Stomach (tissue), 9 donors: Measurements from ENCODE around the gene ANKRD49. TPM values are rescaled to one million over a fixed set of nuclear protein-coding genes. Genes with fewer than 3 reads are reported as not detected.
A peak's percentile ranks its signal among the peaks of the same experiment; 100 is the strongest.

Experiments
- DNase-seq, 2 donors: peaks; one replicate each; pipeline versions ENCODE4 v3.0.0 to v3.0.0-alpha.2; 2013 to 2019
- H3K27ac ChIP-seq, 5 donors: fragments of 200-600 bp in 4 of 5; sonication (generic) in 4 of 5; one replicate each; pipeline ENCODE4 v1.5.1; 2013 to 2019; ENCODE audit warnings: mild to moderate bottlenecking in 1 of 5, moderate library complexity in 1 of 5
- H3K27me3 ChIP-seq, 3 donors: fragments of 200-600 bp; sonication (generic); one replicate each; pipeline ENCODE4 v1.5.1; 2017 to 2019; ENCODE audit warnings: mixed run types in 1 of 3
- H3K36me3 ChIP-seq, 4 donors: fragments of 200-600 bp; sonication (generic); 1 replicate in 3 of 4; 2 replicates in 1 of 4; pipeline ENCODE4 v1.5.1; 2016 to 2019
- H3K4me1 ChIP-seq, 4 donors: fragments of 200-600 bp; sonication (generic); one replicate each; pipeline ENCODE4 v1.5.1; 2016 to 2019
- H3K4me3 ChIP-seq, 4 donors: fragments of 200-600 bp; sonication (generic) in 3 of 4; one replicate each; pipeline ENCODE4 v1.5.1; 2016 to 2019; ENCODE audit warnings: mild to moderate bottlenecking in 1 of 4
- H3K9me3 ChIP-seq, 4 donors: fragments of 200-600 bp; sonication (generic); one replicate each; pipeline ENCODE4 v1.5.1; 2016 to 2019
- EP300 ChIP-seq: sonication (generic); formaldehyde crosslinking; IDR thresholded peaks from one replicate; pipeline ENCODE4 v1.6.1; 2017; ENCODE audit warnings: antibody characterized with exemption
- POLR2A ChIP-seq, 4 donors: fragments of 450-650 bp; IDR thresholded peaks; one replicate each; pipeline ENCODE4 v1.6.1; 2016; ENCODE audit warnings: antibody characterized with exemption in 4 of 4, control low read depth in 2 of 4, mild to moderate bottlenecking in 1 of 4, moderate library complexity in 1 of 4
- POLR2AphosphoS5 ChIP-seq, 3 donors: sonication (generic); formaldehyde crosslinking; IDR thresholded peaks; one replicate each; pipeline ENCODE4 v1.6.1; 2016; ENCODE audit warnings: antibody characterized with exemption in 3 of 3
- WGBS, 5 donors: extraction: QIAGEN DNeasy Blood & Tissue Kit in 3 of 5; methylation state at CpG; one replicate each; pipeline versions ENCODE4 v1.1.5 to v1.1.7; 2013 to 2018; 5-methylcytosine and 5-hydroxymethylcytosine counted together
- intact Hi-C: fragments of 100-400 bp; cut with DNase I; formaldehyde crosslinking; loops from one replicate; pipeline ENCODE4 v1.15.1; 2023; ENCODE audit warnings: low total_unique reads
- polyA plus RNA-seq, 3 donors: library from polyadenylated mRNA; stranded (reverse); fragments of 200-250 nt; gene quantifications; one replicate each; pipeline ENCODE4 v1.2.3, GENCODE V29; 2013
- total RNA-seq, 5 donors: library from RNA; depleted of rRNA; stranded (reverse); fragments of >200 nt; gene quantifications; one replicate each; pipeline versions ENCODE4 v1.1.0 to v1.2.3, GENCODE V29; 2014 to 2016
- TF ChIP-seq, protein P1 (sequence below), 7 experiments: fragments of 450-650 bp in 4 of 7; fragments of 200-600 bp in 3 of 7; sonication (generic) in 3 of 7; IDR thresholded peaks; one replicate each; pipeline ENCODE4 v1.5.1; 2016 to 2019; ENCODE audit warnings: antibody characterized with exemption in 7 of 7, control low read depth in 2 of 7, mild to moderate bottlenecking in 1 of 7
- donor health status: healthy with polysubstance abuse.
- donor health status: Bipolar disorder and iron deficiency.
- donor health status: healthy.

The ANKRD49 gene
- total and polyA plus RNA-seq, 8 donors: 0.87 to 77.0 (median 15.8) TPM

DNA sequence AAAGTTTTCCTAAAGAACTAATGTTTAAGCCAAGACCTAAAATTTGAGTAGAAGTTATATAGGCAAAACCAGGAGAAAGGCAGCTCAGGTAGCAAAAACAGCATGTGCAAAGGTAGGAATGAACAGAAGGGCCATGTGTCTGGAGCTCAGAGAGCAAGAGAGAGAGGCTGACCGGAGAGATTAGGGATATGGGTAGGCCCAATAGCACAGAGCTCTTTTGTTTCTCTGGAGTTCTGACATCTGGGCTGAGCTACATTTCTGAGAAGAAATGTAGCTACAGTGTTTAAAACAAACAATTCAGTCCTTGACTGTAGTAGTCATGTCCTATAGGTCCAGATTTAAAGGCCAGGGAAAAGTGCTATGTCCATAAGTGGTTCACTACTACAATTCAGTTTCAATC is 22.9 kb downstream of the ANKRD49 start:
- 4 to 35% (median 30%) methylated on average over 1 of the region's 1 CpG for WGBS, 5 donors

DNA sequence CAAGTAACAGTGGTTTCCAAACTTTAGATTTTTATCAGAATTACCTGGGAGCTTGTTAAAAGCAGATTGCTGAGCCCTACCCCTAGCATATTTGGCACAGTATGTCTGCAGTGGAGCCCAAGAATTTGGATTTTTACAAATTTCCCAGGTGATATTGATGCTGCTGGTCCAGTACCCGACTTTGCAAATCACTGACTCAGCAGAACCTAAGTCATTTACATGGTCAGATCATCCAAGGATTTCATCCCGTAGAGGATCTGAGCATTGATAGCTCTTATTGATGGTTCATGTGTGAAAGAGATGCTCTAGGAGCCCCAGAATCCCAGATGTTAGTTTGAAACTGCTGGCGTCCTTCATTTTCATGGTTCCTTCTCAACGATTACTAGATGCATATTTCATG is 24.5 kb downstream of the ANKRD49 start:
- TF ChIP-seq POLR2A (IDR thresholded peaks at IDR 0.05): no peak
- no peak for TF ChIP-seq EP300
- no peak for TF ChIP-seq POLR2AphosphoS5 (IDR thresholded peaks at IDR 0.05)

More for the DNA sequence above, 22.9 kb downstream of the ANKRD49 start:
- intact Hi-C loops: loop anchor here (5.0 kb wide), 1 partner anchor 81 kb away; no protein-coding TSS in a partner anchor
- DNase-seq: no peak
- Histone ChIP-seq H3K9me3 (no peaks in the 10 kb centered on the region), H3K4me1 (peaks cover 5 to 25% (median 15%) of the 10 kb centered on the region in 4 donors), H3K27me3 (peaks cover 0 to 6% (median 0%) of the 10 kb centered on the region in 3 donors), H3K27ac (no peak overlapping the region), H3K4me3 (no peak overlapping the region), H3K36me3 (no peaks in the 10 kb centered on the region)
- TF ChIP-seq EP300: no peak

DNA sequence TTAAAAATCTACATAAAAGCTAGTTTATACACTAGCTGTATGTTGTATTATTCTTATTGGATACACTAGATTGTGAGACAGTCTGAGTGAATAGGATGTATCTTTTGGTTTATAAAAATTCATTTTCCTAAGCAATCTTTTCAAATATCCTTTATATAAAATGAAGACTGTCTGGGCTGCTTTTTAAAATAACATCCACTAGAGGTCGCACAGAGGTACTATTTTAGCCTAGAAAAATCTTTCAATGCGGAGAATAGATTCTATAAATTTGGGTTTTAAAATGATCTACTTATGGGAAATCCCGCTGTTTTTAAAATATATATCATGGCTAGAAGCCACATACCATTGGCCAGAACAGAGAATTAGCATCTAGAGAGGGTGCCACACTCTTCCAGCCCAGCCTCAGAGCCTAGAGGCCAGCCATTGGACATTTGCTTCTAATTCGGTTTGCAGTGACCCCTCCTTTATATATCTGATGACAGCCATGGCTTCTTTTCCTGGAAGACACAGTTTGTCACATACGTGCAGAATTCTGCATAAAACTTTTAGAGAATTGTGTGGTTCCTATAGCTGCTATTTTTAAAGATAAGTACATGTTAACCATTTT is 25.8 kb downstream of the ANKRD49 start:
- Histone ChIP-seq H3K27ac (no peak overlapping the region), H3K4me1 (peaks cover 0 to 7% (median 0%) of the 10 kb centered on the region in 4 donors), H3K36me3 (no peaks in the 10 kb centered on the region), H3K9me3 (no peaks in the 10 kb centered on the region), H3K27me3 (no peaks in the 10 kb centered on the region), H3K4me3 (no peak overlapping the region)
- DNase-seq: peak in 1 of 2 donors; percentile 68
- intact Hi-C loops: loop anchor here (5.0 kb wide), 1 partner anchor 78 kb away; no protein-coding TSS in a partner anchor
- WGBS, 5 donors: 1 to 13% (median 8%) methylated on average over 5 of the region's 5 CpGs
- TF ChIP-seq POLR2A (IDR thresholded peaks at IDR 0.05) (no peak), POLR2AphosphoS5 (IDR thresholded peaks at IDR 0.05) (no peak)
- TF ChIP-seq, protein P1, sequence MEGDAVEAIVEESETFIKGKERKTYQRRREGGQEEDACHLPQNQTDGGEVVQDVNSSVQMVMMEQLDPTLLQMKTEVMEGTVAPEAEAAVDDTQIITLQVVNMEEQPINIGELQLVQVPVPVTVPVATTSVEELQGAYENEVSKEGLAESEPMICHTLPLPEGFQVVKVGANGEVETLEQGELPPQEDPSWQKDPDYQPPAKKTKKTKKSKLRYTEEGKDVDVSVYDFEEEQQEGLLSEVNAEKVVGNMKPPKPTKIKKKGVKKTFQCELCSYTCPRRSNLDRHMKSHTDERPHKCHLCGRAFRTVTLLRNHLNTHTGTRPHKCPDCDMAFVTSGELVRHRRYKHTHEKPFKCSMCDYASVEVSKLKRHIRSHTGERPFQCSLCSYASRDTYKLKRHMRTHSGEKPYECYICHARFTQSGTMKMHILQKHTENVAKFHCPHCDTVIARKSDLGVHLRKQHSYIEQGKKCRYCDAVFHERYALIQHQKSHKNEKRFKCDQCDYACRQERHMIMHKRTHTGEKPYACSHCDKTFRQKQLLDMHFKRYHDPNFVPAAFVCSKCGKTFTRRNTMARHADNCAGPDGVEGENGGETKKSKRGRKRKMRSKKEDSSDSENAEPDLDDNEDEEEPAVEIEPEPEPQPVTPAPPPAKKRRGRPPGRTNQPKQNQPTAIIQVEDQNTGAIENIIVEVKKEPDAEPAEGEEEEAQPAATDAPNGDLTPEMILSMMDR (IDR thresholded peaks at IDR 0.05): peak in 4 of 7 experiments; percentile 50 to 76 (median 61)

More for the DNA sequence above, 24.5 kb downstream of the ANKRD49 start:
- Histone ChIP-seq H3K36me3 (no peaks in the 10 kb centered on the region), H3K27ac (no peak overlapping the region), H3K4me3 (no peak overlapping the region), H3K9me3 (no peaks in the 10 kb centered on the region), H3K27me3 (no peaks in the 10 kb centered on the region), H3K4me1 (peaks cover 0 to 9% (median under 1%) of the 10 kb centered on the region in 4 donors)
- DNase-seq: no peak
- 65 to 83% (median 75%) methylated on average over 4 of the region's 4 CpGs for WGBS, 5 donors
- intact Hi-C loops: loop anchor here (5.0 kb wide), 1 partner anchor 79 kb away; no protein-coding TSS in a partner anchor

DNA sequence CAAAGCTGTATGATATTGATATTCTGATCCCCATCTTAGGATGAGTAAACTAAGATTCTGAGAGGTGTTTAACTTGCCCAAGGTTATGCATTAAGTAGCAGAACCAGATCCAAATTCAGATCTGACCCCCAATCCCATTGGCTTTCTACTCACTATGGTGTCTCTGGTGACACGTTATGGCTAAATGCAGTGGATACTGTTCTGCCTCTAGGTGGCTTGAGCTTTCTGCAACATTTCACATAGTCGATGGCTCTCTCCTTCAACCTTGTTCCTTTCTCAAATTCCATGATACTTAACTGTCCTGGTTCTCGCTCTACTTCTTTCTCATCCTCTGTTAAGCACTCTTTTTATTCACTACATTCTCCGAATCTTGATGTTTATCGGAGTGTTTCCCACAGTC is 27.9 kb downstream of the ANKRD49 start:
- TF ChIP-seq EP300 (no peak), POLR2AphosphoS5 (IDR thresholded peaks at IDR 0.05) (no peak), POLR2A (IDR thresholded peaks at IDR 0.05) (no peak)
- TF ChIP-seq, protein P1 (IDR thresholded peaks at IDR 0.05): peak in 5 of 7 experiments; percentile 23 to 56 (median 39)
- H3K27ac ChIP-seq: no peak overlapping the region
- H3K9me3 ChIP-seq: no peaks in the 10 kb centered on the region
- no peak overlapping the region for H3K4me3 ChIP-seq
- H3K36me3 ChIP-seq: no peaks in the 10 kb centered on the region
- intact Hi-C loops: no loop called here
- peak in 1 of 2 donors; percentile 37 for DNase-seq
- H3K27me3 ChIP-seq: no peaks in the 10 kb centered on the region
- peaks cover 0 to 22% (median 8%) of the 10 kb centered on the region in 4 donors for H3K4me1 ChIP-seq
- 39 to 61% (median 55%) methylated on average over 4 to 5 of the region's 5 CpGs for WGBS, 5 donors

DNA sequence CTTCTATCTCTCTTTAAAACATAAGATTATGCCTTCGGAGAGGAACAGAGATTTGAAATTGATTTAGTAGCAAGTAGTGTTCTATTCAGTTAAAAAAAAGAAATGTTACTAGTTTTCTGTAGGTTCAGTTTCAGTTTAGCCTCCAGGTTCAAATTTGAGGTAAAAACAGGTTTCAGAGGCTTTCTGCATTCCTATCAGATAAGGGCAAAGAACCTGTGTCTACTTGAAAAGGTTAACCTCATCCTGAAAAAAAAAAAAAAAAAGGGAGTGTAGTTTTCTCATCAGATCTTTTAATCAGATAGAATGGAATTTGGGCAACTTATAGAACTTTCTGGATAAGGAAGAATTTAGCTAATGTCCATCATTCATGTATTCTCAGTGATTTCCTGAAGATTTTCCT is 30.6 kb downstream of the ANKRD49 start:
- no peak overlapping the region for H3K27ac ChIP-seq
- no peak for TF ChIP-seq POLR2A (IDR thresholded peaks at IDR 0.05)
- TF ChIP-seq, protein P1 (IDR thresholded peaks at IDR 0.05): no peak
- TF ChIP-seq POLR2AphosphoS5 (IDR thresholded peaks at IDR 0.05): no peak
- TF ChIP-seq EP300: no peak
- no peaks in the 10 kb centered on the region for H3K9me3 ChIP-seq
- intact Hi-C loops: no loop called here
- no peak for DNase-seq
- no peaks in the 10 kb centered on the region for H3K27me3 ChIP-seq
- peaks cover 0 to 22% (median 8%) of the 10 kb centered on the region in 4 donors for H3K4me1 ChIP-seq
- no peaks in the 10 kb centered on the region for H3K36me3 ChIP-seq
- H3K4me3 ChIP-seq: no peak overlapping the region
- 83 to 93% (median 89%) methylated on average over 1 of the region's 1 CpG for WGBS, 5 donors
